Ovary (tissue), 3 donors: ENCODE measurements around the gene SSMEM1.

Experiments
- EP300 ChIP-seq: sonication (generic); formaldehyde crosslinking; IDR thresholded peaks from one replicate; pipeline ENCODE4 v1.6.1; 2017; ENCODE audit warnings: antibody characterized with exemption
- POLR2A ChIP-seq: fragments of 450-650 bp; IDR thresholded peaks from one replicate; pipeline ENCODE4 v1.6.1; 2017; ENCODE audit warnings: antibody characterized with exemption, mild to moderate bottlenecking, moderate library complexity
- TF ChIP-seq, protein P1 (sequence below), 3 donors: fragments of 450-650 bp in 2 of 3; fragments of 200-600 bp in 1 of 3; IDR thresholded peaks; one replicate each; pipeline versions ENCODE4 v1.5.1 to v1.8.0; 2016 to 2022; ENCODE audit warnings: antibody characterized with exemption in 3 of 3, mild to moderate bottlenecking in 1 of 3
- donor health status: DM: no; HTN: no; CAD: no.

DNA sequence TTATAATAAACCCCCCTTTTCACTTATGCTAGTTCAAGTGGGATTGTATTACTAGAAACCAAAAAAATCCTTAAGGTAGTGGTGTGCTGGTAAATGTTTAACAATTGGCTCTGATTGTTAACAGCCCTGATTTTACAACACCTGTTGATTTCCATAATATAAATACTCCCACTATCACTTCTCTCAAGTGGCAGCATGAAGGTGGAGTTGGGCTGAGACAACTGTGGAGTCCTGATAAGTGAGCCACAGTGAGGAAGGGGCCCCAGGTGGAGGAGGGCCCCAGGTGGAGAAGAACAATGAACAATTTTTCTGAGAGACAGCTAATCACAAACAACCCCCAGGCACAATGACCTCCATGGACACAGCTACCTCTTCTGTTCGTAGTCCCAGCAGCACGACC is 26.4 kb downstream of the SSMEM1 start:
- TF ChIP-seq, protein P1, sequence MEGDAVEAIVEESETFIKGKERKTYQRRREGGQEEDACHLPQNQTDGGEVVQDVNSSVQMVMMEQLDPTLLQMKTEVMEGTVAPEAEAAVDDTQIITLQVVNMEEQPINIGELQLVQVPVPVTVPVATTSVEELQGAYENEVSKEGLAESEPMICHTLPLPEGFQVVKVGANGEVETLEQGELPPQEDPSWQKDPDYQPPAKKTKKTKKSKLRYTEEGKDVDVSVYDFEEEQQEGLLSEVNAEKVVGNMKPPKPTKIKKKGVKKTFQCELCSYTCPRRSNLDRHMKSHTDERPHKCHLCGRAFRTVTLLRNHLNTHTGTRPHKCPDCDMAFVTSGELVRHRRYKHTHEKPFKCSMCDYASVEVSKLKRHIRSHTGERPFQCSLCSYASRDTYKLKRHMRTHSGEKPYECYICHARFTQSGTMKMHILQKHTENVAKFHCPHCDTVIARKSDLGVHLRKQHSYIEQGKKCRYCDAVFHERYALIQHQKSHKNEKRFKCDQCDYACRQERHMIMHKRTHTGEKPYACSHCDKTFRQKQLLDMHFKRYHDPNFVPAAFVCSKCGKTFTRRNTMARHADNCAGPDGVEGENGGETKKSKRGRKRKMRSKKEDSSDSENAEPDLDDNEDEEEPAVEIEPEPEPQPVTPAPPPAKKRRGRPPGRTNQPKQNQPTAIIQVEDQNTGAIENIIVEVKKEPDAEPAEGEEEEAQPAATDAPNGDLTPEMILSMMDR (IDR thresholded peaks at IDR 0.05): no peak
- TF ChIP-seq EP300 (no peak), POLR2A (no peak)
